Thyroid gland (tissue), 4 donors: Measurements from ENCODE around the gene DIS3L2.

Source experiments
- POLR2A ChIP-seq, 2 donors: fragments of 450-650 bp; IDR thresholded peaks; one replicate each; pipeline ENCODE4 v1.6.1; 2017; ENCODE audit warnings: antibody characterized with exemption in 2 of 2, mild to moderate bottlenecking in 2 of 2, moderate library complexity in 1 of 2
- TF ChIP-seq, protein P1 (sequence below), 6 experiments: fragments of 200-600 bp in 3 of 6; fragments of 450-650 bp in 3 of 6; sonication (generic) in 3 of 6; IDR thresholded peaks; one replicate each; pipeline ENCODE4 v1.5.1; 2016 to 2019; ENCODE audit warnings: antibody characterized with exemption in 6 of 6, mild to moderate bottlenecking in 2 of 6, inconsistent platforms in 1 of 6, moderate library complexity in 1 of 6

DNA sequence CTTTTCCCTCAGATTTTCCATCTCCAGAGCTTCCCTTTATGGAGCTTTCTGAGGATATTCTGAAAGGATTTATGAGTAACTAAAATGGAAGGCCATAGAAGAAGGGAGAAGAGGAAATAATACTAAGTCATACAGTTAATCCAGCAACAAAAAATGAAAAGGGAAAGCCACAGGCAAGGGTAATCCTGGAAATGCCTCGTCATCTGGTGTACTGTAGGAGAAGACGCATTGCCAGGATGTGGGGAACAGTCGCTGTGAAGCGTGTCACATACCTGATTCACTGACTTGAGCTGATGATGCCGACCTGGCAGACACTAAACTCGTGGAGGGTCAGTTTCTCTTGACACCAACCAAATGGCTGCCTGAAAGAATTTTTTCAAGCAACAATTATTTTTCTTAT, 382.3 kb downstream of the DIS3L2 start:
- TF ChIP-seq, protein P1, sequence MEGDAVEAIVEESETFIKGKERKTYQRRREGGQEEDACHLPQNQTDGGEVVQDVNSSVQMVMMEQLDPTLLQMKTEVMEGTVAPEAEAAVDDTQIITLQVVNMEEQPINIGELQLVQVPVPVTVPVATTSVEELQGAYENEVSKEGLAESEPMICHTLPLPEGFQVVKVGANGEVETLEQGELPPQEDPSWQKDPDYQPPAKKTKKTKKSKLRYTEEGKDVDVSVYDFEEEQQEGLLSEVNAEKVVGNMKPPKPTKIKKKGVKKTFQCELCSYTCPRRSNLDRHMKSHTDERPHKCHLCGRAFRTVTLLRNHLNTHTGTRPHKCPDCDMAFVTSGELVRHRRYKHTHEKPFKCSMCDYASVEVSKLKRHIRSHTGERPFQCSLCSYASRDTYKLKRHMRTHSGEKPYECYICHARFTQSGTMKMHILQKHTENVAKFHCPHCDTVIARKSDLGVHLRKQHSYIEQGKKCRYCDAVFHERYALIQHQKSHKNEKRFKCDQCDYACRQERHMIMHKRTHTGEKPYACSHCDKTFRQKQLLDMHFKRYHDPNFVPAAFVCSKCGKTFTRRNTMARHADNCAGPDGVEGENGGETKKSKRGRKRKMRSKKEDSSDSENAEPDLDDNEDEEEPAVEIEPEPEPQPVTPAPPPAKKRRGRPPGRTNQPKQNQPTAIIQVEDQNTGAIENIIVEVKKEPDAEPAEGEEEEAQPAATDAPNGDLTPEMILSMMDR (IDR thresholded peaks at IDR 0.05): no peak
- TF ChIP-seq POLR2A (IDR thresholded peaks at IDR 0.05): no peak
